Fibroblast of mammary gland (primary cell): ENCODE measurements around the gene CDHR2.

Experiments
- DNase-seq: peaks from one replicate; pipeline ENCODE4 v3.0.0-alpha.2; 2010; ENCODE audit warnings: low read depth
- H3K4me3 ChIP-seq: 2 replicates; pipeline ENCODE4 v1.5.1; 2011; ENCODE audit warnings: low read depth, mild to moderate bottlenecking, low read length, moderate library complexity; ENCODE audit not compliant: control insufficient read depth
- CTCF ChIP-seq: conservative IDR thresholded peaks from 2 replicates; pipeline ENCODE4 v1.5.1; 2011; ENCODE audit warnings: low read depth, low read length, inconsistent platforms; ENCODE audit not compliant: control insufficient read depth, insufficient read depth

CDHR2 gene

DNA sequence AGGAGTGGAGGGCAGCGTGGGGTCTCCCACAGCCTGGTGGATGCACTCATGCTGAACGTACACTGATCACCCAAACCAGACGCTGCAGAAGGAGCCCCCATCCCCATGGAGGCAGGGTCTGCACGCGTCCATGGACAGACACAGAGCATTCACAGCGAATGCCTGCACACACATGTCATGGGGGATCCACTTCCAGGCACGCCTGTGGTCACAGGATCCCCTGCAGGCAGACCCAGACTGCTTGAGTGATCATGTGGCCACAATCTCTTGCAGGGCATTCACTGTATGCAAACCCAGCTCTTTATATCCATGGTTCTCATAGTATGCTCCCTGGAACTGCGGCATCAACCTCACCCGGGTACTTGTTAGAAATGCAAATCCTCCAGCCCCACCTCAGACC, 75.8 kb downstream of the CDHR2 start:
- no peak for DNase-seq
- TF ChIP-seq CTCF, result no peak
- no peak overlapping the region for H3K4me3 ChIP-seq

DNA sequence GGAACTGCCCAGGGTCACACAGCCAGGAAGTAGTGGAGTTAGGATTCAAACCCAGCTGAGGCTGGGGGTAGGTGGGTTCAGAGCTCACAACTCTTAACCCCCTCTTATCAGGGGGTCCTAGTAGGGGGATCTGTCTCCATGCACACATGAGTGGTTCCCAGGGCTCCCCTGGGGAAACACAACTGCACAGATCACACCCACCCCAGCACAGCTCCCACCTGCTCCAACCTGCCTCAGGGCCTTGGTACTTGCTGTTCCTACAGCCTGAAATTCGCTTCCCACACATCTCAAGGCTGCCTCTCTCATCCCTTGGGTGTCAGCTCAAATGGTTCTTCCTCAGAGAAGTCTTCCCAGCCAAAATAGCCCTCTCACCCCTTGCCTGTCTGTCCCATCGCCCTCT, 76.4 kb downstream of the CDHR2 start:
- DNase-seq, result no peak
- no peak for TF ChIP-seq CTCF

DNA sequence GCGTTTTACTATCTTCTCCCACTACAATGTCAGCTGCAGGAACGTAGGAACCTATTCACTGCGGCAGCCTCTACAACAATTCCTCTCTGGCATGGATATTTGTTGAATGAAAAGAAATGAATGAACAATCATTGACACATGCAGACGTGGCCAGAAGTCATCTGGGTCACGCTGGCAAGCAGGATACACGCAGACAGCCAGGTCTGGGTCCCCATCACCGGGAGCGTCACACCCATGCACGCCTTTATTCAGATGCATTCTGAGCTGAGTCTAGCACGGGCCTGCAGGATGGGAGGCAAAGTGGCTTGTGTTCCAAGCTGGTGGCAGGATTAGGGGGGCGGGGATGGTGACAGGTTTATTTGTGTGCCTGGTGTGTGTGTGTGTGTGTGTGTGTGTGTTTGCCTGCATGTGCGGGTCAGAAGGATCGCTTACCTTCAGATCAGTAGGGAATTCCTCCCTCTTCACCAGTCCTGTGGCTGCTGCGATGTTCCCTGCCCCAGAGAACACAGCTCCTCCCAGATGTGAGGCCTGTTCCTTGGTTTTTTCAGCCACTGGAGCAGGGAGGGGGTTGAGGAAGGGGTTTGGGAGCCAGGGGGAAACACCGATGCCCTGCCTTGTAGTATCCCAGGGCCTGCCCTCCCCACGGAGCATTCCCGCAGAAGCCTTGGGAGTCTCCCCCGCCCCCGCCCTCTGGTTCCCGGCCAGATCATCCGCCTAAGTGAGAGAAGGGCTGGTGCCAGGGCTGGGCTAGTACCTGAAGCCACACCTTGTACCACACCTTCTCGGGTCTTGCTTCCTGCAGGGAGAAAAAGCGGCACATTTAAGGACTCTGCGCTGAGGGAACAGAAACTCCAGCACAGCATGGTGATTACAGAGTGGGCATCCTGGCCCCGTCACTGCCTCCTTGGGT, 77.1 kb downstream of the CDHR2 start:
- no peak for DNase-seq
- no peak for TF ChIP-seq CTCF
- H3K4me3 ChIP-seq, result no peak overlapping the region

More for the DNA sequence above, 76.4 kb downstream of the CDHR2 start:
- no peak overlapping the region for H3K4me3 ChIP-seq

DNA sequence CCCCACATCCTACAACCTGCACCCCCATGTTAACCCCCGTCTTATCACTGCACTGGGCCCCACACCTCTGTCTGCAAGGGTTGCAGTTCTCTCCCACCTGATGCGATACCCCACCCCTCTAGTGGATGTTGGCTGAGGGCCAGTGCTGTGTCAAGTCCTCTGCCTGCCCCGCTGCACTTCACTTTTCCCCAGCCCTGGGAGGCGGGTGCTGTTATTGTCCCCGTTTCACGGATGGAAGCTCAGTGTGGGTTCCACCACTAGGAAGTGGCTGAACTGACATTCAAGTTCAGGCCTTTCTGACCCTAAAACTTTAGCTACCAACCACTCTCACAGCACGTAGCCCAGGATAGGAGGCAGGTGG, 77.7 kb downstream of the CDHR2 start:
- DNase-seq, result no peak
- TF ChIP-seq CTCF, result no peak
- H3K4me3 ChIP-seq, result no peak overlapping the region

DNA sequence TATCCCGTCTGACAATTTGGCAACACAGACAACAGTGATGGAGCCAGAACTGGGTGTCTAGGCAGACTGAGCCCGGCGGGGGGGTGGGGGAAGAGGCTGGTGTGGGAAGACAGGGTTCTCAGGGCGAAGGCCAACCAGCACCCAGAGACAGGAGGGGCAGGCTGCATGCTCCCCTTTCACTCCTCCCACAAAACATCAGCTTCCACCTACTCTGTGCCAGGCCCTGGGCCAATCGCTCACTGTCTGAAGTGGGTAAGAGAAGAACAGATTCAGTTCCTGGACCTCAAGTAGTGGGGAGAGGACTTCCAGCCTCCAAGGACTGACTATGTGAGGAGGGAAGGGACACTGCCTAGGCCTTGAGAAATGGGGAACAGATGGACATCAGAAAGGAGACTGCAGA, 78.4 kb downstream of the CDHR2 start:
- no peak for DNase-seq
- TF ChIP-seq CTCF, result no peak
- H3K4me3 ChIP-seq, result no peak overlapping the region

DNA sequence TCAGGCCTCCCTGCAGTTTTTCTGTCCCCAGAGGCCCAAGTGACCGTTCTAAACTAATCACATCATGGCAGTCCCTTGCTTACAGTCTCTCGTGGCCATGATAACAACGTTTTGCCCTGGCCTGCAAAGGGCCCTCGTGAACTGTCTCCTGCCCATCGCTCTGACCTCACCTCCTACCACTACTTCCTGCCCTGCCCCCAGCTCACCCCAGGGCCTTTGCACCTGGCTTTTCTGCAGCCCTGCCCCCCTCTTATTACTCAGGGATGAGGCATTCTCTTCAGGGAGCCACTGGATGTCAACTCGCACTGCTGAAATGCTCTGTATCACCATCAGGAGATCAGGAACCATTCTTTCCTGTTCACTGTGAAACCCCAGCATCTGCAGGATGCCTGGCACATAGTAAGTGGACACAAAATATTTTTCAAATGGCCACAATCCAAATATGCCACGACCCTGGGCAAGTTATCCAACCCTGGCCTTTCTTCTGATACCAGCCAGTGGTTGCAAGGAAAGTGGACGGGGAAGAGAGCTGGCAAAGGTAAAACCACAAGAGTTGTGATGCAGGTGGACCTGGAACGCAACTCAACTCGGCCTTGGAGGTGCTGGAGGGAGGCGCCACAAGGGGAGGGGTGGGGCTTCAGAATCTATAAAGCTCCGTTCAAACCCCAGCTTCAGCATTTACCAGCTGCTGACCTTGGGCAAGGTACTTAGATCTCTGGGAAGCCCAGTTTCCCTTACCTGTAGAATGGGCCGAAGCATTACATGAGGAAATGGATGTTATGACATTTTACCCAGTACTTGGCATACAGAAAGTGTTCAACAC, 79.5 kb downstream of the CDHR2 start:
- H3K4me3 ChIP-seq, result no peak overlapping the region
- DNase-seq, result no peak
- TF ChIP-seq CTCF, result no peak
